ENCODE measurements around the gene SLC25A12. TPM values are rescaled to one million over a fixed set of nuclear protein-coding genes. Genes with fewer than 3 reads are reported as not detected.

SLC25A12 gene
- total and polyA plus RNA-seq, 2 donors (not counting 3 experiments of a cell fraction or from before 2014, with no cell fraction given) = 13.6 to 17.1 TPM

DNA sequence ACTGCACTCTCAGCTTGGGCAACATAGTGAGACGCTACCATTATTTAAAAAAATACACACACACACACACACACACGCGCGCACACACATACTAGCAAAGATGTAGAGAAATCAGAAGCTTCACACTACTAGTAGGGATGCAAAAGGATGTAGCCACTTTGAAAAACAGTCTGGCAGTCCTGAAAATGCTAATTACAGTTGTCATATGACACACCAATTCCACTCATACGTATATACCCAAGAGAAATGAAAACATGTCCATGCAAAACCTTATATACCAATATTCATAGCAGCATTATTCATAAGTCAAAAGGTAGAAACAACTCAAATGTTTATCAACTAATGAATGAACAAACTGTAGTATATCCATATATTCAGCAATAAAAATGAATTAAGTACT is 90.3 kb downstream of the SLC25A12 start:
- FAIRE-seq (no peak), DNase-seq (ENCODE audit: low read depth, low spot score) (no peak)
- Histone ChIP-seq H2AFZ (ENCODE audit: low read depth, low read length) (no peak overlapping the region), H3K27me3 (ENCODE audit: control insufficient read depth in 2 of 2, insufficient read depth in 2 of 2, low read length in 2 of 2) (no peaks in the 10 kb centered on the region), H3K9ac (replicated peaks; ENCODE audit: extremely low read depth, insufficient read depth, low read length) (no peak overlapping the region), H3K4me2 (ENCODE audit: insufficient read depth, low read length) (no peak overlapping the region), H3K27ac (ENCODE audit: insufficient read depth, low read depth, low read length) (no peak overlapping the region), H4K20me1 (replicated peaks; ENCODE audit: control insufficient read depth, extremely low read depth, insufficient read depth, low read length) (no peaks in the 10 kb centered on the region), H3K79me2 (ENCODE audit: control insufficient read depth, insufficient read depth, low read length) (no peaks in the 10 kb centered on the region), H3K9me1 (replicated peaks; ENCODE audit: control insufficient read depth, extremely low read depth, insufficient read depth, low read length) (no peaks in the 10 kb centered on the region), H3K36me3 (ENCODE audit: control insufficient read depth in 2 of 2, extremely low read depth in 1 of 2, insufficient read depth in 2 of 2, low read length in 2 of 2) (no peaks in the 10 kb centered on the region), H3K4me3 (replicated peaks in 1 of 3; ENCODE audit: insufficient read depth in 1 of 3, low read depth in 1 of 3, low read length in 3 of 3) (no peak overlapping the region), H3K4me1 (ENCODE audit: control insufficient read depth, extremely low read depth, insufficient read depth, low read length) (peaks cover 10% of the 10 kb centered on the region), H3K9me3 (replicated peaks; ENCODE audit: control insufficient read depth, insufficient read depth, low read length) (no peaks in the 10 kb centered on the region)
- dilution Hi-C loops (cut with MboI; ENCODE audit: extremely low pct_ligation_motif_present, low sequenced_read_pairs) (no loop called here), intact Hi-C loops (cut with micrococcal nuclease) (no loop called here)
- TF ChIP-seq POLR2A (IDR thresholded peaks at IDR 0.05; ENCODE audit: low read depth, low read length) (no peak), POLR2AphosphoS5 (IDR thresholded peaks at IDR 0.05; ENCODE audit: insufficient read depth, low read depth, low read length) (no peak), FOS (IDR thresholded peaks at IDR 0.05; ENCODE audit: borderline replicate concordance, insufficient read depth, low read length) (no peak), MYC (IDR thresholded peaks at IDR 0.05; ENCODE audit: low read depth, low read length) (no peak)
- no TSS peak for BruUV-seq (replicated peaks)
- CTCF ChIA-PET = interaction anchor here (1.2 to 1.7 kb wide), 3 partner anchors 13 to 324 kb away, joined by 3 to 8 read pairs (median 3); no protein-coding TSS in a partner anchor
- POLR2A ChIA-PET = no interaction called here

GRCh38 chr2:171800639-171801038 is 93.4 kb downstream of the SLC25A12 start:
- no TSS peak for BruUV-seq (replicated peaks)
- Histone ChIP-seq H3K9me1 (replicated peaks; ENCODE audit: control insufficient read depth, extremely low read depth, insufficient read depth, low read length) (no peaks in the 10 kb centered on the region), H3K9me3 (replicated peaks; ENCODE audit: control insufficient read depth, insufficient read depth, low read length) (no peaks in the 10 kb centered on the region), H3K36me3 (ENCODE audit: control insufficient read depth in 2 of 2, extremely low read depth in 1 of 2, insufficient read depth in 2 of 2, low read length in 2 of 2) (no peaks in the 10 kb centered on the region), H3K4me1 (ENCODE audit: control insufficient read depth, extremely low read depth, insufficient read depth, low read length) (peaks cover 18% of the 10 kb centered on the region), H3K27ac (ENCODE audit: insufficient read depth, low read depth, low read length) (no peak overlapping the region), H4K20me1 (replicated peaks; ENCODE audit: control insufficient read depth, extremely low read depth, insufficient read depth, low read length) (no peaks in the 10 kb centered on the region), H3K4me2 (ENCODE audit: insufficient read depth, low read length) (no peak overlapping the region), H3K9ac (replicated peaks; ENCODE audit: extremely low read depth, insufficient read depth, low read length) (no peak overlapping the region), H3K4me3 (replicated peaks in 1 of 3; ENCODE audit: insufficient read depth in 1 of 3, low read depth in 1 of 3, low read length in 3 of 3) (no peak overlapping the region), H3K79me2 (ENCODE audit: control insufficient read depth, insufficient read depth, low read length) (no peaks in the 10 kb centered on the region), H2AFZ (ENCODE audit: low read depth, low read length) (no peak overlapping the region), H3K27me3 (ENCODE audit: control insufficient read depth in 2 of 2, insufficient read depth in 2 of 2, low read length in 2 of 2) (no peaks in the 10 kb centered on the region)
- DNase-seq (ENCODE audit: low read depth, low spot score) = no peak
- dilution Hi-C loops (cut with MboI; ENCODE audit: extremely low pct_ligation_motif_present, low sequenced_read_pairs) = no loop called here
- intact Hi-C loops (cut with micrococcal nuclease) = no loop called here
- no peak for FAIRE-seq
- TF ChIP-seq, protein P1, sequence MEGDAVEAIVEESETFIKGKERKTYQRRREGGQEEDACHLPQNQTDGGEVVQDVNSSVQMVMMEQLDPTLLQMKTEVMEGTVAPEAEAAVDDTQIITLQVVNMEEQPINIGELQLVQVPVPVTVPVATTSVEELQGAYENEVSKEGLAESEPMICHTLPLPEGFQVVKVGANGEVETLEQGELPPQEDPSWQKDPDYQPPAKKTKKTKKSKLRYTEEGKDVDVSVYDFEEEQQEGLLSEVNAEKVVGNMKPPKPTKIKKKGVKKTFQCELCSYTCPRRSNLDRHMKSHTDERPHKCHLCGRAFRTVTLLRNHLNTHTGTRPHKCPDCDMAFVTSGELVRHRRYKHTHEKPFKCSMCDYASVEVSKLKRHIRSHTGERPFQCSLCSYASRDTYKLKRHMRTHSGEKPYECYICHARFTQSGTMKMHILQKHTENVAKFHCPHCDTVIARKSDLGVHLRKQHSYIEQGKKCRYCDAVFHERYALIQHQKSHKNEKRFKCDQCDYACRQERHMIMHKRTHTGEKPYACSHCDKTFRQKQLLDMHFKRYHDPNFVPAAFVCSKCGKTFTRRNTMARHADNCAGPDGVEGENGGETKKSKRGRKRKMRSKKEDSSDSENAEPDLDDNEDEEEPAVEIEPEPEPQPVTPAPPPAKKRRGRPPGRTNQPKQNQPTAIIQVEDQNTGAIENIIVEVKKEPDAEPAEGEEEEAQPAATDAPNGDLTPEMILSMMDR (IDR thresholded peaks at IDR 0.05; ENCODE audit: extremely low read depth in 1 of 2, insufficient read depth in 1 of 2, low read depth in 1 of 2, low read length in 2 of 2) = no peak
- TF ChIP-seq JUN (IDR thresholded peaks at IDR 0.05; ENCODE audit: borderline replicate concordance, insufficient read depth, insufficient read length, low read depth) (no peak), POLR2AphosphoS5 (IDR thresholded peaks at IDR 0.05; ENCODE audit: insufficient read depth, low read depth, low read length) (no peak), MYC (IDR thresholded peaks at IDR 0.05; ENCODE audit: low read depth, low read length) (no peak), FOS (IDR thresholded peaks at IDR 0.05; ENCODE audit: borderline replicate concordance, insufficient read depth, low read length) (no peak), GATA2 (IDR thresholded peaks at IDR 0.05; ENCODE audit: insufficient read depth, insufficient read length, low read depth, low read length) (no peak), EZH2 (IDR thresholded peaks at IDR 0.05; ENCODE audit: borderline replicate concordance, low read depth, low read length, severe bottlenecking) (no peak), POLR2A (IDR thresholded peaks at IDR 0.05; ENCODE audit: low read depth, low read length) (no peak)
- TF ChIP-seq, protein P2, sequence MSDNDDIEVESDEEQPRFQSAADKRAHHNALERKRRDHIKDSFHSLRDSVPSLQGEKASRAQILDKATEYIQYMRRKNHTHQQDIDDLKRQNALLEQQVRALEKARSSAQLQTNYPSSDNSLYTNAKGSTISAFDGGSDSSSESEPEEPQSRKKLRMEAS (IDR thresholded peaks at IDR 0.05; ENCODE audit: insufficient read depth, insufficient read length) = no peak
- CTCF ChIA-PET = no interaction called here
- POLR2A ChIA-PET = no interaction called here
